GM10847 (cell line): ENCODE measurements around the gene SYT7.

Source experiments
- POLR2A ChIP-seq: IDR thresholded peaks from 2 replicates; pipeline ENCODE4 v1.6.1; 2011; ENCODE audit not compliant: insufficient read length; ENCODE audit errors: extremely low read depth

SYT7 gene

GRCh38 chr11:61482513-61482912 lies 98.4 kb downstream of the SYT7 start:
- TF ChIP-seq POLR2A, result no peak

GRCh38 chr11:61481806-61482205 lies 99.1 kb downstream of the SYT7 start:
- no peak for TF ChIP-seq POLR2A

GRCh38 chr11:61480994-61481335 lies 99.9 kb downstream of the SYT7 start:
- TF ChIP-seq POLR2A, result no peak

- no peak for TF ChIP-seq POLR2A
Measured at GRCh38 chr11:61480261-61480993, 100.4 kb downstream of the SYT7 start.

GRCh38 chr11:61477727-61478148 lies 103.1 kb downstream of the SYT7 start:
- no peak for TF ChIP-seq POLR2A

GRCh38 chr11:61477126-61477525 lies 103.8 kb downstream of the SYT7 start:
- no peak for TF ChIP-seq POLR2A

GRCh38 chr11:61476371-61476770 lies 104.5 kb downstream of the SYT7 start:
- TF ChIP-seq POLR2A, result no peak

GRCh38 chr11:61475433-61475832 lies 105.4 kb downstream of the SYT7 start:
- no peak for TF ChIP-seq POLR2A

- no peak for TF ChIP-seq POLR2A
Measured at GRCh38 chr11:61474013-61474643, 106.7 kb downstream of the SYT7 start.

GRCh38 chr11:61473370-61474012 lies 107.4 kb downstream of the SYT7 start:
- no peak for TF ChIP-seq POLR2A

- TF ChIP-seq POLR2A, result no peak
Measured at GRCh38 chr11:61472868-61473267, 108.0 kb downstream of the SYT7 start.

GRCh38 chr11:61472282-61472681 lies 108.6 kb downstream of the SYT7 start:
- TF ChIP-seq POLR2A, result no peak

- no peak for TF ChIP-seq POLR2A
Measured at GRCh38 chr11:61468002-61468401, 112.9 kb downstream of the SYT7 start.
